WI38 (cell line): ENCODE data around the gene CNTFR.
"Not testable (repeated sequence)": the region's sequence is repeated elsewhere in the genome, so short reads cannot be mapped to it uniquely, and the experiment has no call there.

ENCODE experiments used
- H3K4me3 ChIP-seq: 2 replicates; pipeline ENCODE4 v1.5.1; 2011; ENCODE audit warnings: low read depth, mild to moderate bottlenecking, control low read depth, low read length
- TF ChIP-seq, protein P1 (sequence below): IDR thresholded peaks from 2 replicates; pipeline ENCODE4 v1.5.1; 2012; ENCODE audit warnings: low read depth, mild to moderate bottlenecking, control low read depth, low read length

The CNTFR gene

GRCh38 chr9:34589636-34590380 is at the start of gene CNTFR:
Gene CNTFR, minus strand, starts transcription at chr9:34589724. Its CDS starts 20,743 bp downstream, at chr9:34568981.
- H3K4me3 ChIP-seq: no peak within 1 kb of the TSS
- TF ChIP-seq, protein P1, sequence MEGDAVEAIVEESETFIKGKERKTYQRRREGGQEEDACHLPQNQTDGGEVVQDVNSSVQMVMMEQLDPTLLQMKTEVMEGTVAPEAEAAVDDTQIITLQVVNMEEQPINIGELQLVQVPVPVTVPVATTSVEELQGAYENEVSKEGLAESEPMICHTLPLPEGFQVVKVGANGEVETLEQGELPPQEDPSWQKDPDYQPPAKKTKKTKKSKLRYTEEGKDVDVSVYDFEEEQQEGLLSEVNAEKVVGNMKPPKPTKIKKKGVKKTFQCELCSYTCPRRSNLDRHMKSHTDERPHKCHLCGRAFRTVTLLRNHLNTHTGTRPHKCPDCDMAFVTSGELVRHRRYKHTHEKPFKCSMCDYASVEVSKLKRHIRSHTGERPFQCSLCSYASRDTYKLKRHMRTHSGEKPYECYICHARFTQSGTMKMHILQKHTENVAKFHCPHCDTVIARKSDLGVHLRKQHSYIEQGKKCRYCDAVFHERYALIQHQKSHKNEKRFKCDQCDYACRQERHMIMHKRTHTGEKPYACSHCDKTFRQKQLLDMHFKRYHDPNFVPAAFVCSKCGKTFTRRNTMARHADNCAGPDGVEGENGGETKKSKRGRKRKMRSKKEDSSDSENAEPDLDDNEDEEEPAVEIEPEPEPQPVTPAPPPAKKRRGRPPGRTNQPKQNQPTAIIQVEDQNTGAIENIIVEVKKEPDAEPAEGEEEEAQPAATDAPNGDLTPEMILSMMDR: no peak

GRCh38 chr9:34639322-34639721 is 49.8 kb upstream of the CNTFR start:
- not testable (repeated sequence) for H3K4me3 ChIP-seq

DNA sequence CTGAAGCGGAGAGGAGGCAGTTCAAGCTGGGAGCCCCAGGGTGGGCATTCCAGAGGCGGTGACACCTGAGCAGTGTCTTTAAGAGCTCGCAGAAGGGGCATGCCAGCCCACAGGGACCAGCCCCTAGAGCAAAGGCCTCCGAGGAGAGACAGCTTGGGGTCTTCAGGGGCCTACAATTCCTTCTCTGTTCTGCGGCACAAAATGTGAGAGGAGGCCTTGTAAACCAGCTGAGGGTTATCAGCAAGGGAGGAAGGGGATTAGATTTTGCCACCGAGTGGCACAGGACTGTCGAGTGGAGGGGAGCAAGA is 48.6 kb upstream of the CNTFR start:
- TF ChIP-seq, protein P1: no peak
- H3K4me3 ChIP-seq: peak overlapping the region; percentile 65

- H3K4me3 ChIP-seq: peak within 1 kb of the TSS; percentile 65
- TF ChIP-seq, protein P1: no peak
Observed at GRCh38 chr9:34637356-34638137, 48.0 kb upstream of the CNTFR start, which contains the start of gene SIGMAR1. Gene SIGMAR1, minus strand, starts transcription at chr9:34637787. Its CDS starts 90 bp downstream, at chr9:34637697.

DNA sequence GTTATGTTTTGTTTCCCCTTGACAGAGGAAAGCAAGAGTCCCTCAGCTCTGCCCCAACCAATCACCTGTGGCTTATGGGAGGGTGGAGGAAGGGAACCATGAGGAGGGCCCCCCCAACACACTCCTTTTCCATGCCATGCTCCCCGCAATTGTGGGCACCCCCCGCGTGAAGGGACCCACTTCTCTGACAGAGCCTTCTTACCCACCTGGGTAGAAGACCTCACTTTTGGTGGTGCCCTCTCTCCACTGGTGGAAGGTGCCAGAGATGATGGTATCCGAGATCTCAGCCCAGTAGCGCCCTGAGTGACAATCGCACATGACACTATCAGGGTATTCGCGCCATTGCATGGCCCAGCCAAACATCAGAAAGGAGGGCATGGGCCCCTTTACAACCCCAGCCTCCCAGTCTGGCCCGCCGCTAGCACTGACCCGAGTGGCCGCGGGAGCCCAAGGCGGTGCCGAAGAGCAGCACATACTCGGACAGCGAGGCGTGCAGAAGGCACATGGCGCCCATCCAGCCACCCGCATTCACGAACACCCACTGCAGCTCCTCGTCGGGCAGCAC is 47.3 kb upstream of the CNTFR start:
- peak overlapping the region; percentile 65 for H3K4me3 ChIP-seq
- TF ChIP-seq, protein P1: no peak

GRCh38 chr9:34635556-34635955 is 46.0 kb upstream of the CNTFR start:
- TF ChIP-seq, protein P1: no peak
- H3K4me3 ChIP-seq: no peak overlapping the region

DNA sequence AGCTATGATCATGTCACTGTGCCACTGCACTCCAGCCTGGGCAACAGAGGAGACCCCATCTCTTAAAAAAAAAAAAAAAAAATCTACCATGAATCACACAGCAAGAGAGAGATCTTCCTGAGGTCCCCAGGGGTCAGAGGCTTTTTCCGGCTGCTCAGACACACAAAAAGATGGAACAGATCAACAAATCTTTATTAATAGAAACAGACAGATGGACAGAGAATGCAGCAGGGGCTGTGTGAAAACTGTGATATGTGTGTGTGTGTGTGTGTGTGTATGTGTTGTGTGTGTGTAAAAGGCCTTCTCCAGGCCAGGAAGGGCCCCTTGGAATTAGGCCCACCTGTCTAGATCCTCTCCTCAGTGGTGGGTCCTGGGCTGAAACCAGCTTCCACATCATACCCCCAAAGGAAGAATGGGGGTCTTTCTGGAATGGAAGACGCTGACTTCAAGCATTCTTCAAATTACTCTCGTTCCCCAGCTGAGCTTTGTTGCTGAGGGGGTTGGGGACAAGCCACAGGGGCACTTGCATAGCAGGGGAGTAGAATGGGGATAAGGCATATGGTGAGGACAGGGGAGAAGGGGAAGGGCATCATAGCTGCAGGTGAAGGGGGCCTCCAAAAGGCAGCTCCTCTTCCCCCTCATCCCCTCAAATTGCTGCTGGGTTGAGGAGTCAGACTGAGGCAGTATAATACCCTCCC is 45.2 kb upstream of the CNTFR start:
- TF ChIP-seq, protein P1: no peak
- H3K4me3 ChIP-seq: no peak overlapping the region
